ENCODE data around the gene CAMKK1.

GRCh38 chr17:3812284-3812683 is 80.6 kb downstream of the CAMKK1 start:
- TF ChIP-seq CTCF (IDR thresholded peaks at IDR 0.05; ENCODE audit: extremely low read depth in 1 of 2, insufficient read depth in 1 of 2, low read depth in 1 of 2, low read length in 2 of 2): no peak
- no peak for TF ChIP-seq POLR2AphosphoS5 (IDR thresholded peaks at IDR 0.05; ENCODE audit: insufficient read depth, low read depth, low read length)
- no peak for TF ChIP-seq POLR2A (IDR thresholded peaks at IDR 0.05; ENCODE audit: low read depth, low read length)
- TF ChIP-seq MAX (IDR thresholded peaks at IDR 0.05; ENCODE audit: insufficient read depth, insufficient read length): no peak
- no peak for TF ChIP-seq EZH2 (IDR thresholded peaks at IDR 0.05; ENCODE audit: borderline replicate concordance, low read depth, low read length, severe bottlenecking)
- TF ChIP-seq JUN (IDR thresholded peaks at IDR 0.05; ENCODE audit: borderline replicate concordance, insufficient read depth, insufficient read length, low read depth): no peak
- TF ChIP-seq FOS (IDR thresholded peaks at IDR 0.05; ENCODE audit: borderline replicate concordance, insufficient read depth, low read length): no peak
- TF ChIP-seq MYC (IDR thresholded peaks at IDR 0.05; ENCODE audit: low read depth, low read length): no peak
- no peak for TF ChIP-seq GATA2 (IDR thresholded peaks at IDR 0.05; ENCODE audit: insufficient read depth, insufficient read length, low read depth, low read length)

Measured in endothelial cell of umbilical vein (primary cell).